Stimulated activated CD8-positive, alpha-beta memory T cell treated with anti-CD3 and anti-CD28 coated beads, Interleukin-2, amount 100 ng/mL, for 48 hours (primary cell): Measurements from ENCODE around the gene TK2.
"Not testable (repeated sequence)": the region's sequence is repeated elsewhere in the genome, so short reads cannot be mapped to it uniquely, and the experiment has no call there.

ENCODE experiments used
- DNase-seq, 2 donors: peaks; one replicate each; pipeline ENCODE4 v3.0.0-alpha.2; 2020; ENCODE audit warnings: low read depth in 2 of 2

Gene TK2

GRCh38 chr16:66503030-66503429 is 46.9 kb downstream of the TK2 start:
- DNase-seq, result no peak

GRCh38 chr16:66502020-66502913 is 47.7 kb downstream of the TK2 start:
- DNase-seq, result no peak

GRCh38 chr16:66501563-66501962 is 48.4 kb downstream of the TK2 start:
- DNase-seq, result not testable (repeated sequence)

- not testable (repeated sequence) for DNase-seq
Observed at GRCh38 chr16:66497921-66498320, 52.0 kb downstream of the TK2 start.

- DNase-seq, result not testable (repeated sequence)
Observed at GRCh38 chr16:66496226-66496625, 53.7 kb downstream of the TK2 start.

- DNase-seq, result no peak
Observed at GRCh38 chr16:66495440-66495839, 54.5 kb downstream of the TK2 start.

- no peak for DNase-seq
Observed at GRCh38 chr16:66494916-66495315, 55.0 kb downstream of the TK2 start.

- no peak for DNase-seq
Observed at GRCh38 chr16:66493490-66494401, 56.2 kb downstream of the TK2 start.

GRCh38 chr16:66491716-66492064 is 58.2 kb downstream of the TK2 start:
- no peak for DNase-seq

GRCh38 chr16:66490774-66491715 is 58.9 kb downstream of the TK2 start:
- no peak for DNase-seq

- DNase-seq, result no peak
Observed at GRCh38 chr16:66489818-66490217, 60.1 kb downstream of the TK2 start.

GRCh38 chr16:66489385-66489784 is 60.5 kb downstream of the TK2 start:
- DNase-seq, result no peak

- DNase-seq, result no peak
Observed at GRCh38 chr16:66488505-66488904, 61.4 kb downstream of the TK2 start.

GRCh38 chr16:66487580-66488275 is 62.2 kb downstream of the TK2 start:
- DNase-seq, result no peak

GRCh38 chr16:66486773-66487579 is 62.9 kb downstream of the TK2 start:
- no peak for DNase-seq

- DNase-seq, result no peak
Observed at GRCh38 chr16:66486199-66486772, 63.6 kb downstream of the TK2 start.

GRCh38 chr16:66485376-66485775 is 64.5 kb downstream of the TK2 start:
- no peak for DNase-seq

- DNase-seq, result no peak
Observed at GRCh38 chr16:66484453-66485213, 65.3 kb downstream of the TK2 start.
